Transverse colon (tissue), 4 donors: ENCODE results near the gene ZNF319.

Source experiments
- CTCF ChIP-seq, 5 experiments: fragments of 200-600 bp in 3 of 5; fragments of 450-650 bp in 2 of 5; sonication (generic) in 3 of 5; IDR thresholded peaks; 1 replicate in 2 of 5; 2 replicates in 3 of 5; pipeline ENCODE4 v1.5.1; 2016 to 2017; ENCODE audit warnings: antibody characterized with exemption in 5 of 5, inconsistent platforms in 3 of 5, mild to moderate bottlenecking in 2 of 5, moderate library complexity in 1 of 5
- POLR2AphosphoS5 ChIP-seq, 3 donors: sonication (generic); formaldehyde crosslinking; IDR thresholded peaks; one replicate each; pipeline ENCODE4 v1.6.1; 2016; ENCODE audit warnings: antibody characterized with exemption in 3 of 3

DNA sequence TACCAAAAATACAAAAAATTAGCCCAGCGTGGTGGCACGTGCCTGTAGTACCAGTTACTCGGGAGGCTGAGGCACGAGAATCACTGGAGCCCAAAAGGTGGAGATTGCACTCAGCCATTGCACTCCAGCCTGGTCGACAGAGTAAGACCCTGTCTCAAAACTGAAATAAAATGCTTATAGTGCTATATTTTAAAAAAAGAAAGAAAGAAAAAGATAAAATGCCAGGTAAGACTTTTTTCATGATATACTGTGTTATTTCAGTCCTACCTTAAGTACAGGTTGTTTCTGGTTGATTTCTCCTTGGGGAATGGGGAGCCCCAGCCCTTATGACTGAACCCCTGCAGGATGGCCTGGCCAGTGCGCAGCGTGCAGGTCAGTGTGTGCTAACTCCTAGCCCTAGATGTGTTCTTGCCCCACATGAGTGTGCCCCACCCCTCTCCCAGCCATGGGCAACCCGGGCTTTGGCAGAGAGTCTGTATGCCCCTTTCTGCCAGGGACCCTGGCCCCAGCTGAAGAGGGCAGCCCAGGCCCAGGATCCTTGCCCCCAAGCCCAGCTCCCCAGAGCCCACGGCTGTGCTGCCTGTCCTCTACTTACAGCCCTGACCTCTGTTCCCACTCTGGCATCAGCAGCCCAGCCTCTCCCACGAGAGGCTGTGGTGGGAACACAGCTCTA, 30.9 kb downstream of the ZNF319 start:
- TF ChIP-seq CTCF (IDR thresholded peaks at IDR 0.05) (no peak), POLR2AphosphoS5 (IDR thresholded peaks at IDR 0.05) (no peak)
